Adipocyte (in vitro differentiated cells): ENCODE data around the gene GYG1.

Experiments used
- DNase-seq: peaks from one replicate; pipeline ENCODE4 v3.0.0-alpha.2; 2015; ENCODE audit warnings: low read depth
- H3K27me3 ChIP-seq: replicated peaks from 2 replicates; pipeline ENCODE4 v1.7.0; 2013; ENCODE audit warnings: mild to moderate bottlenecking, low read length, moderate library complexity; ENCODE audit not compliant: control insufficient read depth, insufficient read depth
- H3K36me3 ChIP-seq: 2 replicates; pipeline ENCODE4 v1.7.0; 2013; ENCODE audit warnings: low read length, mild to moderate bottlenecking, moderate library complexity; ENCODE audit not compliant: control insufficient read depth, insufficient read depth, severe bottlenecking
- H3K4me1 ChIP-seq: 2 replicates; pipeline ENCODE4 v1.7.0; 2013; ENCODE audit warnings: mild to moderate bottlenecking, low read length, moderate library complexity; ENCODE audit not compliant: control insufficient read depth, insufficient read depth
- H3K4me3 ChIP-seq: 2 replicates; pipeline ENCODE4 v1.7.0; 2013; ENCODE audit warnings: mild to moderate bottlenecking, low read length, moderate library complexity
- H3K9ac ChIP-seq: 2 replicates; pipeline ENCODE4 v1.7.0; 2013; ENCODE audit warnings: mild to moderate bottlenecking, low read length, moderate library complexity
- H3K9me3 ChIP-seq: 2 replicates; pipeline ENCODE4 v1.7.0; 2013; ENCODE audit warnings: mild to moderate bottlenecking, low read length, moderate library complexity; ENCODE audit not compliant: control insufficient read depth

The GYG1 gene

DNA sequence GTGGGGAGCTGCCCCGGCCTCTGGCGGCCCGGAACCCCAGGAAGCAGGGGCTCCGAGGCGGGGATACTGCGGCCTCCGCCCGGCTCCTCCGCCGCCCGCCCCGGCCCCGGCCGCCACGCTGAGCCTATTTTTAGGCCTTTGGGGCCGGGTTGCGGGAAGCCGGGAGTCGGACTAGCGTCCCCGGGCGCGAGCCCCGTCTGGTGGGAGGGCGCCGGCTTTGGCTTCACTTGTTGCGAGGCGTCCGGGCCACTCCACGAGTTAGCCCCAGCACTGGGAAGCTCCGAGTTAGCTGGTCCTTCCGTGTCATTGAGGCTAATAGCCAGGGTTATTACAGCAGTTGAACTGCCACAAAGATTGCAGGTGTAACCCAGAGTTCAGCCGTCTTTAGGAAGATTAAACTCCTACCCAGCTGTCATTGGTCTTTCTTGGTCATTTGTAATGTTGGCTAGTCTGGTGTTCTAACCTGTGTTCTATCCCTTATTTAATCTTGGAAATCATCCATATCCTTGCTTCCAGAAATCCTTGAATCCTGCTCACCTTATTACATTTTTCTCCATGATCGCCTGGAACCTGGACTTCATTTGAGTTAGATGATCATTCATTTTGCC is 791 bp downstream of the GYG1 start:
- no peaks in the 10 kb centered on the region for H3K9me3 ChIP-seq
- peak overlapping the region; percentile 89 for H3K9ac ChIP-seq
- H3K27me3 ChIP-seq, result no peaks in the 10 kb centered on the region
- H3K4me1 ChIP-seq, result peaks cover 22% of the 10 kb centered on the region
- peaks cover 31% of the 10 kb centered on the region for H3K36me3 ChIP-seq
- H3K4me3 ChIP-seq, result peak overlapping the region; percentile 84
- DNase-seq, result peak; percentile 84

DNA sequence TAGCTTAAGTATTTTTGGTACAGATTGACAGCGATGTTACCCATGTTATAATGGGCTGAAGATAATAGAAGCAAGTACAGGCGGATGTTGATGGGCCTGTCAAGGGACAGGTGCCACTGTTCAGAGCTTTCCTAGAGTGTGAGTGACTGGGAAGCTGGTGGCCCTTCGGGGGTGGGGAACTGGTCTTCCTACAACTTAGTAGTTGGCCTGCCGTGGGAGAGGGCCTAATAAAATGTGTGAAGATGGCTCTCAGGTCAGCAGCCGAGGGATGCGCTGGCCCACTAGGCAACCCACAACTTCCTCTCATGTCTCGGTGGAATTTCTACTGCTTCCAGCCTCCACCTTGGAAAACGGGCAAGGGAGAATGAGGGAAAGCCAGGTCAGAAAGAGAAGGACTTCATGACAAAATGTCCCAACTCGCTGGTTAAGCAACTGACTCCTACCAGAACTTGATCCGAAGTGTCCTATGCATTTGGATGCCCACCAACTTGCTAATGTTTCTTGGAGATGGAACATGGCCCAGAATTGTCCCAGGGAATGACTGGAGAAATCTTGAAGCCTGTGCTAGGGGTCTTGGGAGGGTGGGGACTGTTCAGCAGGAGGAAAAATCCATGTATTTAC is 1.4 kb downstream of the GYG1 start:
- H3K36me3 ChIP-seq, result peaks cover 38% of the 10 kb centered on the region
- peak overlapping the region; percentile 84 for H3K4me3 ChIP-seq
- no peak for DNase-seq
- peaks cover 22% of the 10 kb centered on the region for H3K4me1 ChIP-seq
- no peaks in the 10 kb centered on the region for H3K27me3 ChIP-seq
- H3K9ac ChIP-seq, result peak overlapping the region; percentile 89
- no peaks in the 10 kb centered on the region for H3K9me3 ChIP-seq

DNA sequence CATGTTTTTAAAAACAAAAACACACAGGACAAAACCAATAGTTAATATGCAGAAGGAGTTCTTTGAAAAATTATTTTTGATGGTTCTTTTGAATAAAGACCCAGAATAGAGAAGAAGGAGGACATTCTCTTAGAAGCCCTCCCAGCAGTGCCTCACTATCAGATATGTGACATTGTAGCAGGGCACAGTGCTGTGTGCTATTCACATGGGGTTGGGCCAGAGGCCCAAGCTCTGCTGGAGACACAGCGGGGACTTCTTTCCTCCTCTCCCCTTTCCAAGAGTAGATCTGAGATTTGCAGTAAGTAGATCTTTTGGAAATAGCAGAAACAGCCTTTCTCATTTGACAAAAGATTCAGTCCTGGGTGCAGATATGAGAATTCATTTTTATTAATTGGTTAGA is 6.3 kb downstream of the GYG1 start:
- H3K9me3 ChIP-seq, result no peaks in the 10 kb centered on the region
- no peaks in the 10 kb centered on the region for H3K27me3 ChIP-seq
- H3K4me1 ChIP-seq, result peaks cover 19% of the 10 kb centered on the region
- DNase-seq, result no peak
- no peak overlapping the region for H3K9ac ChIP-seq
- no peak overlapping the region for H3K4me3 ChIP-seq
- H3K36me3 ChIP-seq, result peaks cover 70% of the 10 kb centered on the region

DNA sequence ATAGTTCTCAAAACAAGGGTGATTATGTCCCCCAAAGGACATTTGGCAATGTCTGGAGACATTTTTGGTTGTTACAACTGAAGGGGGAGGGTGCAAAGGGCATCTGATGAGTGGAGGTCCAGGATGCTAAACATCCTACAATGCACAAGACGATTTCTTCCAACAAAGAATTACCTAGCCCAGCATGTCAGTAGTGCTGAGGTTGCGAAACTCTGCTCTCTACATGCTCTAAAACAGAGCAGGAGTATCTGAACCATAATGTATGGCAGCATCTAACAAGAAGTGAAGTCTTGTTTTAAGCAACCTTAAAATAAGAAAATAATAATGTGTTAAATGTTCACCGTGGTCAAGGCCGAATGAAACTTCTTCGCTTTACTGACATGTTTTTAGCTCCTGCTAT is 7.0 kb downstream of the GYG1 start:
- H3K4me3 ChIP-seq, result no peak overlapping the region
- peak; percentile 52 for DNase-seq
- peaks cover 12% of the 10 kb centered on the region for H3K4me1 ChIP-seq
- H3K9me3 ChIP-seq, result no peaks in the 10 kb centered on the region
- H3K27me3 ChIP-seq, result no peaks in the 10 kb centered on the region
- H3K36me3 ChIP-seq, result peaks cover 70% of the 10 kb centered on the region
- H3K9ac ChIP-seq, result peak overlapping the region; percentile 58

DNA sequence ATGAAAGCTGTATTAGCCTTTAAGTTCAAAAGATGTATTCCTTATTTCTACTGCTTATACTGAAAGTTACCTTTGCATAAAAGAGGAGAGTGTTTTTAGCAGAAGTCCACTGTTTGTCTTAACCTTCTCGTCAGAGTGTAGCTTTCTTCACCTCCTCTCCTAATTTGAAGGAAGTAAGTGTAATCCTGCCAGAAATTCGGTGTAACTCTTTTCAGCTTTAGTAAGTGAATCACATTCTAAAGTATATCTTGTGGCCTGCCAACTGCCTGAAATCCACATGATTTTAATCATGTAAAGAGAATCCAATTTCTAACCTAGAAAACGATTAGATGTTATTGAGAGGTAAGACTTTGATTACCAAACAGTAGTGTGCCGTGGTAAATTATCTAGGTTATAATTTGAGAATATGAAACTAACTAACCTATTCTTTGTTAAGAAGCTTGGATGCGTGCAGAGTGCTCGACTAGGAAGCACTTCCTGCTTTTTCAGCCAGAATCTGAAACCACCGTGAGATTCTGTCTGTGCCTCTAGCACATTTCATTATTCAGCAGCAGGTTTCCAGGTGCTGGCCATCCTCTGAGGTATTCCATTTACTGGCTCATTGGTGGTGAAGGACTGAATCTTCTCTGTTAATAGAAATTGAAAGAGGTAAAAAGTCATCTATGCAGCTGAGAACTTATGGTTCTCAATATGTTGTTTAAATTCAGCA is 7.5 kb downstream of the GYG1 start:
- Histone ChIP-seq H3K27me3 (no peaks in the 10 kb centered on the region), H3K36me3 (peaks cover 70% of the 10 kb centered on the region), H3K4me1 (peaks cover 12% of the 10 kb centered on the region), H3K9me3 (no peaks in the 10 kb centered on the region), H3K4me3 (peak overlapping the region; percentile 13), H3K9ac (peak overlapping the region; percentile 58)
- DNase-seq, result no peak

DNA sequence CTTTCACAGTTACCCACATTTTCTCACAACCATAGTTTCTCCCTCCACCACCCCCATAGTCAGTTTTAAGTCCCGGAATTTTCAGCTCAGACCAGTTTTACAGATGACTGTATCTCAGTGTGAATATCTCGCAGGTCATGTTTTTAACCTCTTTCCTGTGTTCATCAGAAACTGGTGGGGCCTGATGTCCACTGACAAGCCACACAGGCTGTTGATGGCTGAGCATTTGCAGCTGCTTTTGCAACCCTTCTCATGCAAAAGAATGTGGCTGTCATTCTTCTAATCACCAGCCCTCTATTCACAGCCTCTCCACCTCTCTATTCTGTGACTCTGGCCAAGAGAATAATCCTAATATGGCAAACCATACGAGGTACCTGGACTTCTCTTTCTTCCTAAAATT is 8.5 kb downstream of the GYG1 start:
- Histone ChIP-seq H3K4me1 (peaks cover 16% of the 10 kb centered on the region), H3K27me3 (no peaks in the 10 kb centered on the region), H3K9me3 (no peaks in the 10 kb centered on the region), H3K4me3 (no peak overlapping the region), H3K36me3 (peaks cover 61% of the 10 kb centered on the region), H3K9ac (no peak overlapping the region)
- DNase-seq, result no peak

DNA sequence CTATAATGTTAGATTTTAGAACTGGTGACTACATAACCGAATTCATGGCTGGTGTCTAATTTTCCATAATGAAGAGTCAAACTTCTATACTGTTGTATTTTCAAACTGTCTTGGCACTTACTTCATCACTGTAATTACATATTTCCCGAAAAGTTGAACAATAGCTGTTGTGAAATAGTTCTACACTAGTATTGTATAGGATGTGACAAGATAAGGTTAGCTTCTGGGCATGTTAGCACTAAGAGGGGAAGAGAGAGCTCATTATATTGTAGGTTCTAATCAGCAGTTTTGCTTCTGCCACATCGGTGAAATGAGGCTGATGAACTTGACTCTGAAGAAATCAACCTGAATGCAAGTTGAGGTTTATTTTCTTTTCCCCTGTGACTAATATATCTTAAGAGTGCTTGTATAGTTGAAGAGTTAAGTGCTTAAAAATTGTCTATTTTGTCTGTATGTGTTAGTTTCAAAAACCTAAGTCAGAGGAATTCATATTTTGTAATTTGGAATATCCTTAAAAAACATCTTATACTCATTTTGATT is 8.9 kb downstream of the GYG1 start:
- no peak overlapping the region for H3K4me3 ChIP-seq
- H3K9ac ChIP-seq, result no peak overlapping the region
- H3K27me3 ChIP-seq, result no peaks in the 10 kb centered on the region
- H3K36me3 ChIP-seq, result peaks cover 57% of the 10 kb centered on the region
- H3K9me3 ChIP-seq, result no peaks in the 10 kb centered on the region
- peaks cover 20% of the 10 kb centered on the region for H3K4me1 ChIP-seq
- no peak for DNase-seq

DNA sequence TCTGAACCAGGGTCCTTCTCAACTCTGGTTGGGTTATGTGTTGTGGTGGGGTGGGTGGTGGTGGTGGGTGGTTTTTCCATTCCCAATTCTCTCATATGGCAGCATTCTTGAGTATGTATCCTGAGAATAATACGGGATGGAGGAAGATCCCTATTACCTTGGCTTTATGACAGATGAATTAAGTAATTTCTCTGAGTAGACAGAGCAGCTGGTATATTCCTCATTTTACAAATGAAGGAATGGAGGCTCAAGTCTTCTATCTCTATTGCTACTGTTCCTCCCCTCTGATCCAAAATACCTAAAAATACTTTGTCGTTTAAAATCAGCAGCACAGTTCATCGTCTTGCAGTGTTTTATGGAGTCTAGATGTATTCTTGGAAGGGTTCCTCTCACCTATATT is 10.4 kb downstream of the GYG1 start:
- no peaks in the 10 kb centered on the region for H3K9me3 ChIP-seq
- no peak for DNase-seq
- no peaks in the 10 kb centered on the region for H3K27me3 ChIP-seq
- peaks cover 47% of the 10 kb centered on the region for H3K36me3 ChIP-seq
- H3K9ac ChIP-seq, result no peak overlapping the region
- peaks cover 24% of the 10 kb centered on the region for H3K4me1 ChIP-seq
- H3K4me3 ChIP-seq, result no peak overlapping the region

DNA sequence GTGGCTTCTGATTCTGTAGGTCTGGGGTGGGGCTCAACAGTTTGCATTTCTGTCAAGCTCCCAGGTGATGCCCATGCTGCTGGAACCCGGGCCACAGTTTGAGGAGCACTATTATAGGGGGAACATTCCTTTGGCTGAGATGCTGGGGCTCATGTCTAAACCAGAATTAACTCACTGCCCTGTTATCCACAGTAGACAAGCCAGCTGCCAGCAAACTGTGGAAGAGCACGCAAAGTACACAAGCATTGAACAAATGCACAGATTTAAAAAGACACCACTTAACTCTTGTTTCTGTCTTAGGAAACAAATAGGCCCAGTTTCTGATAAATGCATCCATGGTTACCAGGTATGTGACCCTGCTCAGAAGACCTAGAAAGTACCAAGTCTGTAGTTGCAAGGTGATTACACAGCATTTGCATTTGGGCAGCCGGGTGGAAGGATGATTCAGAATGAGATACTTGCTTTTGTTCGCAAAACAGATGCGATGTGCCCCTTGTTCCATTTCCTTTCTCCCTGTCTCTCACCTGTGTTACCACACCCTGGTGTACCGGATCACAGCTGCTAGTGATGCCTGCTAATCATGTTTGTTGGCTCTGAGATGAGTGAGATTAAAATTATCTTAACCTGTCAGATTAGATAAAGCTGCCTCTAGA is 12.4 kb downstream of the GYG1 start:
- Histone ChIP-seq H3K27me3 (no peaks in the 10 kb centered on the region), H3K9me3 (no peaks in the 10 kb centered on the region), H3K36me3 (peaks cover 52% of the 10 kb centered on the region), H3K4me1 (peaks cover 17% of the 10 kb centered on the region), H3K4me3 (no peak overlapping the region), H3K9ac (no peak overlapping the region)
- DNase-seq, result no peak

DNA sequence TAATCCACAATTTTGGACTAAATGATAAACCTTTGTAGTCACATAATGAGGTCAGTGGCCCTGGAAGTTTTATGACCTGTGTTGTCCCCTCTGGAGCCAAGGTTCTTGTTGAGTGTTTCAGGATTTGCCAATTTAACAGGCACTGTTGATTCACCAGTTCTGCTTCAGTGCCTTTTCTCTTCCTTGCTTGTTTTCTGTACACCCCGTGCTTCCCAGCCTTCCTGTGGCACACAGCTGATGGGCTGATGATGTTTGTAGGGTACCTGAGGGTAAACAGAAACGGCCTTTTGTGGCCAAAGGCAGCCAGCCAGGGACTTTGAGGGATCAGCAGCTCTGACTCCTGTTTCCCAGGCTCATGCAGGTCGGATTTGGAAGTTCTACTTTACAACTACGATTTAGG is 13.3 kb downstream of the GYG1 start:
- Histone ChIP-seq H3K36me3 (peaks cover 52% of the 10 kb centered on the region), H3K4me1 (peaks cover 12% of the 10 kb centered on the region), H3K4me3 (no peak overlapping the region), H3K9ac (no peak overlapping the region), H3K27me3 (no peaks in the 10 kb centered on the region), H3K9me3 (no peaks in the 10 kb centered on the region)
- peak; percentile 58 for DNase-seq

DNA sequence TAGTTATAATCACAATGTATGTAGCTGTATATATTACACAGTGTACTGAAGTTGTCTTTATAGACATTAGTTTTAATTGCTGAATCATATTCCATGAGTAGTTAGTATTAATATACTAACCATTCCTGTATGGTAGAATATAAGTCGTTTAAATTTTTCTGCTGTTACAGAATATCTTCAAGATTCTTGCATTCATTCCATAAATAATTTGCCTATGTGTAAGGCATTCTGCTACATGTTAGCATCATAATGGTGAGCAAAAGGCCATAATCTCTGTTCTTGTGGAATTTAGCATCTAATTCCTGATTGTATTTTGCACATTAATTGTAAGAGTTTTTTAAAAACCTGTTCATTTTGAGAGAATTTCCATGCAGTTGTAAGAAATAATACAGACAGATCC is 14.1 kb downstream of the GYG1 start:
- H3K27me3 ChIP-seq, result no peaks in the 10 kb centered on the region
- H3K4me3 ChIP-seq, result no peak overlapping the region
- H3K9me3 ChIP-seq, result no peaks in the 10 kb centered on the region
- peaks cover 51% of the 10 kb centered on the region for H3K36me3 ChIP-seq
- H3K4me1 ChIP-seq, result peaks cover 12% of the 10 kb centered on the region
- peak; percentile 62 for DNase-seq
- no peak overlapping the region for H3K9ac ChIP-seq
